CD4-positive, alpha-beta memory T cell (primary cell): Measurements from ENCODE around the gene GPC6. TPM values are rescaled to one million over a fixed set of nuclear protein-coding genes. Genes with fewer than 3 reads are reported as not detected.

ENCODE experiments used
- CTCF ChIA-PET: fragments of 350-600 bp; sonication (Branson Sonifier 250); formaldehyde crosslinking; loops from one replicate; lab custom pipeline; 2021; ENCODE audit warnings: inconsistent platforms; ENCODE audit not compliant: partially characterized antibody; lab: Charles Lee
- POLR2A ChIA-PET: fragments of 350-600 bp; sonication (Branson Sonifier 250); formaldehyde crosslinking; loops from one replicate; lab custom pipeline; 2021; ENCODE audit not compliant: partially characterized antibody; lab: Charles Lee
- DNase-seq, 5 donors: peaks; one replicate each; pipeline versions ENCODE4 v3.0.0 to v3.0.0-alpha.2; 2020 to 2022; ENCODE audit warnings: mixed read lengths in 1 of 5
- H3K27ac ChIP-seq: one replicate; pipeline ENCODE4 v1.7.0; 2013; ENCODE audit warnings: low read depth, low read length
- H3K27me3 ChIP-seq: 2 replicates; pipeline ENCODE4 v1.7.0; 2013; ENCODE audit warnings: mild to moderate bottlenecking, low read length, moderate library complexity; ENCODE audit not compliant: insufficient read depth
- H3K36me3 ChIP-seq: 2 replicates; pipeline ENCODE4 v1.7.0; 2013; ENCODE audit warnings: mild to moderate bottlenecking, low read length, moderate library complexity; ENCODE audit not compliant: insufficient read depth
- H3K4me1 ChIP-seq: 2 replicates; pipeline ENCODE4 v1.7.0; 2013; ENCODE audit warnings: mild to moderate bottlenecking, low read length, moderate library complexity; ENCODE audit not compliant: insufficient read depth
- H3K4me3 ChIP-seq, 2 donors: one replicate each; pipeline ENCODE4 v1.7.0; 2013; ENCODE audit warnings: low read length in 2 of 2, mild to moderate bottlenecking in 1 of 2
- H3K9me3 ChIP-seq, 2 donors: one replicate each; pipeline ENCODE4 v1.7.0; 2013; ENCODE audit warnings: low read length in 2 of 2, control low read depth in 1 of 2; ENCODE audit not compliant: control insufficient read depth in 1 of 2
- H3K27ac Mint-ChIP-seq, 7 donors: one replicate each; pipeline ENCODE4 v1.8.0; 2020 to 2021; ENCODE audit warnings: mixed read lengths in 7 of 7, mild to moderate bottlenecking in 6 of 7, inconsistent platforms in 3 of 7, moderate library complexity in 3 of 7
- H3K27me3 Mint-ChIP-seq, 2 donors: one replicate each; pipeline ENCODE4 v1.8.0; 2020 to 2021; ENCODE audit warnings: mixed read lengths in 2 of 2
- H3K36me3 Mint-ChIP-seq, 2 donors: one replicate each; pipeline ENCODE4 v1.8.0; 2020 to 2021; ENCODE audit warnings: mixed read lengths in 2 of 2, inconsistent platforms in 1 of 2, mild to moderate bottlenecking in 1 of 2
- H3K4me1 Mint-ChIP-seq, 4 donors: one replicate each; pipeline ENCODE4 v1.8.0; 2020 to 2021; ENCODE audit warnings: mixed read lengths in 4 of 4, mild to moderate bottlenecking in 1 of 4
- H3K4me3 Mint-ChIP-seq, 8 donors: one replicate each; pipeline ENCODE4 v1.8.0; 2020 to 2021; ENCODE audit warnings: mixed read lengths in 8 of 8, mild to moderate bottlenecking in 7 of 8, moderate library complexity in 6 of 8, inconsistent platforms in 3 of 8
- H3K9me3 Mint-ChIP-seq, 8 donors: one replicate each; pipeline ENCODE4 v1.8.0; 2020 to 2021; ENCODE audit warnings: mixed read lengths in 8 of 8, mild to moderate bottlenecking in 5 of 8, inconsistent platforms in 3 of 8, moderate library complexity in 1 of 8
- intact Hi-C: fragments of 100-400 bp; cut with micrococcal nuclease; formaldehyde crosslinking; loops from one replicate; pipeline ENCODE4 v1.15.1; 2023
- polyA plus RNA-seq, 2 donors: library from polyadenylated mRNA; unstranded; fragments of 300-500 nt; fragmentation: Illumina TruSeq; gene quantifications; one replicate each; pipeline ENCODE4 v1.2.3, GENCODE V29; 2021
- total RNA-seq, 2 experiments: library from RNA; stranded (reverse); gene quantifications; one replicate each; pipeline ENCODE4 v1.2.3, GENCODE V29; 2021

GPC6 gene
- total and polyA plus RNA-seq, 4 experiments from 2014 or later, result not detected

DNA sequence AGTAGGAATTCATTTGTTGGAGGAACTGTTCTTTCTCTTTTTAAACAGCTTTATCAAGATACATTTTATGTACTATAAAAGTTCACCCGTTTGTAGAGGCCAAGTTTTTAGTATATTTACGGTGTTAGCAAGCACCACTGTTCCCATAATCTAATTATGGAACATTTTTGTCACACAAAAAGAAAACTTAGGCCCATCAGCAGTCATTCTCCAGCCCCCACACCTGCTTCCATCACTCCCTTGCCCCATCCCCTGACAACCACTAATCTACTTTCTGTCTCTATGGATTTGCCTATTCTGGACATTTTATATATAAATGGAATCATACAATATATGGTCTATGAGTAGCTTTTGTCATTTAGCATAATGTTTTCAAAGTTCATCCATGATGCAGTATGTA is 787.9 kb downstream of the GPC6 start:
- H3K27me3 Mint-ChIP-seq, result peaks cover 1 to 10% of the 10 kb centered on the region in 2 donors
- H3K4me1 Mint-ChIP-seq, result no peaks in the 10 kb centered on the region
- Histone ChIP-seq H3K9me3 (no peaks in the 10 kb centered on the region), H3K36me3 (no peaks in the 10 kb centered on the region), H3K27me3 (no peaks in the 10 kb centered on the region), H3K4me1 (no peaks in the 10 kb centered on the region), H3K4me3 (no peak overlapping the region), H3K27ac (no peak overlapping the region)
- H3K4me3 Mint-ChIP-seq, result no peak overlapping the region
- no peak overlapping the region for H3K27ac Mint-ChIP-seq
- CTCF ChIA-PET, result no interaction called here
- H3K36me3 Mint-ChIP-seq, result no peaks in the 10 kb centered on the region
- peaks cover 0 to 2% (median 0%) of the 10 kb centered on the region in 8 donors for H3K9me3 Mint-ChIP-seq
- POLR2A ChIA-PET, result no interaction called here
- intact Hi-C loops, result loop anchor here (2.0 kb wide), 1 partner anchor 50 kb away; no protein-coding TSS in a partner anchor
- no peak for DNase-seq

DNA sequence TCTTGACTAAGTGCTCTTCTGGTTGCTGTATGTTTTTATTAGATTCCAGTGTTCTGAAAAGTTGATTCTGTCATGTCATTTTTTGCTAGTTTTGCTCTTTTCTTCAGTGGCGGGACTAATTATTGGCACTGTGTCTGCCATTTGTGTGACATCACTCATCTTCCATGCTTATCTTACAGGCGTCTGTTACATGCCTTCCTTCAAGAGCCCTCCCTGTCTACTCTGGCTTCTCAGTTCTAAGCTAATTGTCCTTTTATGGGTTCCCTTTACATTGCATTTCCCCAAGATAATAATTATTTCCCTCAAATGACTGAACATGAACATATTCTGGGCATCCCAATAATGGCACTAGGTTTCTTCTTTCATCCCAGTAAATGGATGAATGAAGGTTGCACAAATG is 793.8 kb downstream of the GPC6 start:
- Histone ChIP-seq H3K27me3 (no peaks in the 10 kb centered on the region), H3K4me3 (no peak overlapping the region), H3K9me3 (no peaks in the 10 kb centered on the region), H3K36me3 (no peaks in the 10 kb centered on the region), H3K27ac (no peak overlapping the region), H3K4me1 (no peaks in the 10 kb centered on the region)
- no peak overlapping the region for H3K27ac Mint-ChIP-seq
- DNase-seq, result no peak
- H3K9me3 Mint-ChIP-seq, result peaks cover 0 to 3% (median 0%) of the 10 kb centered on the region in 8 donors
- H3K36me3 Mint-ChIP-seq, result no peaks in the 10 kb centered on the region
- ChIA-PET CTCF (no interaction called here), POLR2A (no interaction called here)
- intact Hi-C loops, result no loop called here
- no peaks in the 10 kb centered on the region for H3K4me1 Mint-ChIP-seq
- peaks cover 5 to 12% of the 10 kb centered on the region in 2 donors for H3K27me3 Mint-ChIP-seq
- H3K4me3 Mint-ChIP-seq, result no peak overlapping the region

DNA sequence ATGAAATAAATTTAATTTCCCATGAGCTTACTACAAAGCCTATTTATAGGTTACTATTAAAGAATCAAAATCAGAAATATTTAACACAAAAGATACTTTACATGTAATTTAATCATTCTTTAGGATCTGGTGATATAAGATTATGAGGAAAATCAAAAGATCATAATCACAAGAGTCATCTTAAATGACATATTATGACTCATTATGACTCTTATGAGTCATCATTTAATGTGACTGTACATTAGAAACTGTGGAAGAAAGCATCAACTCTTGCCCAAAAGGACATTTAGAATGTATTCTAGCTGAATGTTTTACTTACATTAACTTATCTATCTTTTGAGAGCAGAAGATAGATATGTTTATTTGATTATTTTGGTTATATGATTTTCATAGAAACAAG is 794.2 kb downstream of the GPC6 start:
- no peaks in the 10 kb centered on the region for H3K9me3 ChIP-seq
- no peak overlapping the region for H3K4me3 ChIP-seq
- H3K36me3 ChIP-seq, result no peaks in the 10 kb centered on the region
- ChIA-PET POLR2A (no interaction called here), CTCF (no interaction called here)
- Mint-ChIP-seq H3K36me3 (no peaks in the 10 kb centered on the region), H3K27me3 (peaks cover 5 to 12% of the 10 kb centered on the region in 2 donors), H3K27ac (no peak overlapping the region), H3K9me3 (peaks cover 0 to 3% (median 0%) of the 10 kb centered on the region in 8 donors), H3K4me3 (no peak overlapping the region), H3K4me1 (no peaks in the 10 kb centered on the region)
- DNase-seq, result no peak
- H3K4me1 ChIP-seq, result no peaks in the 10 kb centered on the region
- no peaks in the 10 kb centered on the region for H3K27me3 ChIP-seq
- no peak overlapping the region for H3K27ac ChIP-seq
- intact Hi-C loops, result no loop called here

DNA sequence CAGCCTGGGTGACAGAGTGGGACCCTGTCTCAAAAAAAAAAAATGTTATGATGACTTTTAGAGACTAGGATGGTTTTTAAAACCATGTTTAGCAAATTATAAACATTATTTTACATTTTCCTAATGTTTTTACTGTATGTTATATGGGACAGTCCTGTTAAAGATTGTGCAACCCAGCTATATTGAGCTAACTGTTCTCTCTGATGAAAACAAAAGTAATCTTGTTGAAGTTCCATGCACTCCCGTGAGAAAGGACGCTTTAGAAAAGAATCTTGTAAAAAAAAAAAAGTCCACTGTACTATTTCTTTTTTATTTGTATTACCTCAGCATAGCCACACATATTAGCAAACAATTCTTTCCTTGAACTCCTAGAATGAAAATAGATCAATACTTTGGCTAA is 801.6 kb downstream of the GPC6 start:
- H3K27ac Mint-ChIP-seq, result no peak overlapping the region
- DNase-seq, result no peak

DNA sequence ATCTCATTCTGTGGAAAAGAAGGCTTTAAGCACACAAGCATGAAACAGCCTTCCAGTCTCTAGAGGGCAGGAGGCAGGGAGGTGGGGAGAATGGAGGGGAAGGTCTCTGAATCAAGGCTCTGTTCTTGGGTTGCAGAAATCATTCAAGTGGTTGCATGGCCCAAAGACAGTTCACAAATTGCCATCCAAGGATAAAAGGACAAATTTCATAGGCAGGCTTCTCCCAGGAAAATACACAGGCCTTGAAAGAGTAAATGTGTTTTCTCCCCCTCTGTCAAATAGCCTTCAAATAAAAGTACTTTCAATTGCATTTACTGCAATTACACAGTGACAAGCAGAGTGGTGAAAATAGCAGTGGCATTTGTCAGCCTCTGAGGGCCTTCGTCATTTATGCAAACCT is 802.0 kb downstream of the GPC6 start:
- Histone ChIP-seq H3K9me3 (no peaks in the 10 kb centered on the region), H3K27ac (no peak overlapping the region), H3K27me3 (no peaks in the 10 kb centered on the region), H3K36me3 (no peaks in the 10 kb centered on the region), H3K4me1 (no peaks in the 10 kb centered on the region), H3K4me3 (no peak overlapping the region)
- no peak for DNase-seq
- intact Hi-C loops, result no loop called here
- H3K27ac Mint-ChIP-seq, result no peak overlapping the region
- POLR2A ChIA-PET, result no interaction called here
- peaks cover 0 to 2% (median 0%) of the 10 kb centered on the region in 8 donors for H3K9me3 Mint-ChIP-seq
- no peaks in the 10 kb centered on the region for H3K4me1 Mint-ChIP-seq
- H3K27me3 Mint-ChIP-seq, result peaks cover 0 to 1% of the 10 kb centered on the region in 2 donors
- CTCF ChIA-PET, result no interaction called here
- no peaks in the 10 kb centered on the region for H3K36me3 Mint-ChIP-seq
- no peak overlapping the region for H3K4me3 Mint-ChIP-seq

More for the DNA sequence above, 801.6 kb downstream of the GPC6 start:
- H3K27me3 ChIP-seq, result no peaks in the 10 kb centered on the region
- peaks cover 0 to 2% (median 0%) of the 10 kb centered on the region in 8 donors for H3K9me3 Mint-ChIP-seq
- no peaks in the 10 kb centered on the region for H3K4me1 ChIP-seq
- H3K36me3 Mint-ChIP-seq, result no peaks in the 10 kb centered on the region
- CTCF ChIA-PET, result no interaction called here
- no peak overlapping the region for H3K4me3 Mint-ChIP-seq
- intact Hi-C loops, result no loop called here
- no peaks in the 10 kb centered on the region for H3K4me1 Mint-ChIP-seq
- no peaks in the 10 kb centered on the region for H3K9me3 ChIP-seq
- no peak overlapping the region for H3K27ac ChIP-seq
- no peaks in the 10 kb centered on the region for H3K36me3 ChIP-seq
- H3K27me3 Mint-ChIP-seq, result peaks cover 0 to 1% of the 10 kb centered on the region in 2 donors
- POLR2A ChIA-PET, result no interaction called here
- no peak overlapping the region for H3K4me3 ChIP-seq

DNA sequence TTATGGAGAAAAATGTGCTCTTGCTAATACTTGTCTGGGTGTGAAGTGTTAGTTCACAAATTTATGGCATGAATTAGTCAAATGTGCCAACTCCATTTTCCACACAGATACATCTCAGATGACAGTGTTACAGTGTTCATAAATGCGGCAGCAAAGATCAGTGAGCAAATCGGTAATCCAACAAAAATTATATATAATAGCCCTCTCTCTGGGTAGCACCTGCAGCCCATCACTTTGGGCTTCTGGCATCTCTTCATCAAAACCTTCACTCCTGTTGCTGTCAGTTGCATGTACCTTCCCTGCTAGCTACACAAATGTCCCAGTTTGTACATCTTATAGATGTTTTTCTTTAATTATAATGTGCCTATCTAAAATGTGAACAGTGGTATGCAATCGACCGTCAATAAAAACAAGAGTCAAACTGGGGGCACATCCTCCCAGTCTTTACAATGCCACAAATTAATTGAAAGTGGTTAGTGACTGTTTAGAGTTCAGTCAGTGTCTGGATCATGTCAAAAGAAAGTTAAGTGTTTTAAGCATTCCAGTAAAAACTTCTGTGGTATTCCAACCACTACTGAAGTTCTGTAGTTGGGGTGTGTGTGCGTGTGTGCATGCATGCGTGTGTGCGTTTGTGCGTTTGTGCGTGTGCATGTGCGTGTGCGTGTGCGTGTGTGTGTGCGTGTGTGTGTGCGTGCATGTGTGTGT is 804.0 kb downstream of the GPC6 start:
- Histone ChIP-seq H3K4me1 (no peaks in the 10 kb centered on the region), H3K36me3 (no peaks in the 10 kb centered on the region), H3K27ac (no peak overlapping the region), H3K27me3 (no peaks in the 10 kb centered on the region), H3K4me3 (no peak overlapping the region), H3K9me3 (no peaks in the 10 kb centered on the region)
- peaks cover 0 to 3% (median 0%) of the 10 kb centered on the region in 4 donors for H3K4me1 Mint-ChIP-seq
- peaks cover 0 to 2% (median 0%) of the 10 kb centered on the region in 8 donors for H3K9me3 Mint-ChIP-seq
- ChIA-PET CTCF (no interaction called here), POLR2A (no interaction called here)
- no peak overlapping the region for H3K4me3 Mint-ChIP-seq
- no peaks in the 10 kb centered on the region for H3K36me3 Mint-ChIP-seq
- H3K27ac Mint-ChIP-seq, result no peak overlapping the region
- intact Hi-C loops, result no loop called here
- H3K27me3 Mint-ChIP-seq, result peaks cover 3 to 5% of the 10 kb centered on the region in 2 donors
- no peak for DNase-seq

DNA sequence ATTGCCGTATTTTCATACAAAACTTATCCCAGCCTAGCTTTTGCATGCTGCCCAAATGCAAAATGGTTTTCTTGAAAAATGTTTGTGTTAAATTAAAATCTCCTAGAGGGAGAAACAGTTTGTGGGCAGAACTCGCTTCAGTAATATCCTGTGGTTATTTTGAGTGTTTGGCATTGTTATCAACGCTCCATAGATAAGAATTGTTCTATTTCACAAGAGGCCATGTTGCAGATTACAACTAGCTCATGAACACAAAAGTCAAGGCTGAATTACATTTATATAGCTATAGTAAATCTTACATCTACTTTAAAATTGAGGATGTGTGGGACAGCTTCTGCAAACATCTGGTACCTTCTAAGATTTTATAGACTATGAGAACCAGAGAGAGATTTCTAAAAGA is 805.0 kb downstream of the GPC6 start:
- no peaks in the 10 kb centered on the region for H3K4me1 ChIP-seq
- no peak for DNase-seq
- H3K4me1 Mint-ChIP-seq, result peaks cover 0 to 3% (median 0%) of the 10 kb centered on the region in 4 donors
- CTCF ChIA-PET, result no interaction called here
- H3K4me3 Mint-ChIP-seq, result no peak overlapping the region
- peaks cover 3 to 5% of the 10 kb centered on the region in 2 donors for H3K27me3 Mint-ChIP-seq
- POLR2A ChIA-PET, result no interaction called here
- H3K36me3 Mint-ChIP-seq, result no peaks in the 10 kb centered on the region
- H3K27ac Mint-ChIP-seq, result no peak overlapping the region
- H3K9me3 ChIP-seq, result no peaks in the 10 kb centered on the region
- H3K4me3 ChIP-seq, result no peak overlapping the region
- H3K9me3 Mint-ChIP-seq, result peaks cover 0 to 2% (median 0%) of the 10 kb centered on the region in 8 donors
- H3K36me3 ChIP-seq, result no peaks in the 10 kb centered on the region
- no peak overlapping the region for H3K27ac ChIP-seq
- H3K27me3 ChIP-seq, result no peaks in the 10 kb centered on the region
- intact Hi-C loops, result no loop called here
